ENCODE measurements around the gene RGS2. TPM values are rescaled to one million over a fixed set of nuclear protein-coding genes. Genes with fewer than 3 reads are reported as not detected.

RGS2 gene
- total RNA-seq, 1 donor from 2014 or later, result 11.9 TPM

DNA sequence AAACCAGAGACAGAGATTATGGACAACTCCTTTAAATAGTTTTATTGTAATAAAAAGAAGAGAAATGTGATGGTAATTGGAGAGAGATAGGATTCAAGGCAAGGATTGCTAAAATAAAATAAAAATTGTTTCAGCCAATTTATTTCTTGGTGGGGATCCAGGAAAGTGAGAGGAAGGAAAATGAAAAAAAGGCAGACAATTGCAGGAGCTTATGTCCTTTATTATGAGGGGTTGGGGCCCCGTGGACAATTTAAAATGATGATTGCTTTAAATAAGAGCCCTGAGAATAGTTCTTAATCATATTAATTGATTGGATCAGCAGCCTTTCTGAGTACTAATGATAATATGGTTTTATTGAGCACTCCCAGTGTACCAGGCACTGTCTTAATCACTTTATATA, 40.2 kb downstream of the RGS2 start:
- no peaks in the 10 kb centered on the region for H3K36me3 ChIP-seq
- intact Hi-C loops (cut with DNase I), result no loop called here
- no peak overlapping the region for H3K27ac ChIP-seq
- no peaks in the 10 kb centered on the region for H3K9me3 ChIP-seq
- DNase-seq (ENCODE audit: low spot score in 2 of 2), result no peak
- no peaks in the 10 kb centered on the region for H3K27me3 ChIP-seq
- TF ChIP-seq, protein P1, sequence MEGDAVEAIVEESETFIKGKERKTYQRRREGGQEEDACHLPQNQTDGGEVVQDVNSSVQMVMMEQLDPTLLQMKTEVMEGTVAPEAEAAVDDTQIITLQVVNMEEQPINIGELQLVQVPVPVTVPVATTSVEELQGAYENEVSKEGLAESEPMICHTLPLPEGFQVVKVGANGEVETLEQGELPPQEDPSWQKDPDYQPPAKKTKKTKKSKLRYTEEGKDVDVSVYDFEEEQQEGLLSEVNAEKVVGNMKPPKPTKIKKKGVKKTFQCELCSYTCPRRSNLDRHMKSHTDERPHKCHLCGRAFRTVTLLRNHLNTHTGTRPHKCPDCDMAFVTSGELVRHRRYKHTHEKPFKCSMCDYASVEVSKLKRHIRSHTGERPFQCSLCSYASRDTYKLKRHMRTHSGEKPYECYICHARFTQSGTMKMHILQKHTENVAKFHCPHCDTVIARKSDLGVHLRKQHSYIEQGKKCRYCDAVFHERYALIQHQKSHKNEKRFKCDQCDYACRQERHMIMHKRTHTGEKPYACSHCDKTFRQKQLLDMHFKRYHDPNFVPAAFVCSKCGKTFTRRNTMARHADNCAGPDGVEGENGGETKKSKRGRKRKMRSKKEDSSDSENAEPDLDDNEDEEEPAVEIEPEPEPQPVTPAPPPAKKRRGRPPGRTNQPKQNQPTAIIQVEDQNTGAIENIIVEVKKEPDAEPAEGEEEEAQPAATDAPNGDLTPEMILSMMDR (IDR thresholded peaks at IDR 0.05), result no peak
- H3K4me1 ChIP-seq, result peaks cover 0 to 3% of the 10 kb centered on the region in 2 donors
- no peak overlapping the region for H3K4me3 ChIP-seq

DNA sequence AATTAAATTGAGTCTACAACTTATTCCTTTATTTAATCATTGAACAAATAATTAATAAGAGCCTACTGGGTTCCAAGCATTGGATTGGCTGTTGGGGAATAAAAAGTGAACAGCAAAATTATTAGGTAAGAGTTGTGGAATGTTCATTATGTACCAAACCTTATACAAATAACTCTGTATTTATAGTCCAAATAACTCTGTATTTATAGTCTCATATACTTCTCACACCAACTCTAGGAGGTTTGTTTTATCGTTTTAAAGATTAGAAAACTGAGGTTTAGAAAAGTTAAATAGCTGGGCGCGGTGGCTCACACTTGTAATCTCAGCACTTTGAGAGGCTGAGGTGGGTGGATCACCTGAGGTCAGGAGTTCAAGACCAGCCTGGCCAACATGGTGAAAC, 40.6 kb downstream of the RGS2 start:
- TF ChIP-seq, protein P1 (IDR thresholded peaks at IDR 0.05), result no peak
- no peaks in the 10 kb centered on the region for H3K27me3 ChIP-seq
- intact Hi-C loops (cut with DNase I), result no loop called here
- no peak overlapping the region for H3K27ac ChIP-seq
- H3K4me1 ChIP-seq, result peaks cover 0 to 3% of the 10 kb centered on the region in 2 donors
- DNase-seq (ENCODE audit: low spot score in 2 of 2), result no peak
- H3K4me3 ChIP-seq, result no peak overlapping the region
- H3K36me3 ChIP-seq, result no peaks in the 10 kb centered on the region
- H3K9me3 ChIP-seq, result no peaks in the 10 kb centered on the region

DNA sequence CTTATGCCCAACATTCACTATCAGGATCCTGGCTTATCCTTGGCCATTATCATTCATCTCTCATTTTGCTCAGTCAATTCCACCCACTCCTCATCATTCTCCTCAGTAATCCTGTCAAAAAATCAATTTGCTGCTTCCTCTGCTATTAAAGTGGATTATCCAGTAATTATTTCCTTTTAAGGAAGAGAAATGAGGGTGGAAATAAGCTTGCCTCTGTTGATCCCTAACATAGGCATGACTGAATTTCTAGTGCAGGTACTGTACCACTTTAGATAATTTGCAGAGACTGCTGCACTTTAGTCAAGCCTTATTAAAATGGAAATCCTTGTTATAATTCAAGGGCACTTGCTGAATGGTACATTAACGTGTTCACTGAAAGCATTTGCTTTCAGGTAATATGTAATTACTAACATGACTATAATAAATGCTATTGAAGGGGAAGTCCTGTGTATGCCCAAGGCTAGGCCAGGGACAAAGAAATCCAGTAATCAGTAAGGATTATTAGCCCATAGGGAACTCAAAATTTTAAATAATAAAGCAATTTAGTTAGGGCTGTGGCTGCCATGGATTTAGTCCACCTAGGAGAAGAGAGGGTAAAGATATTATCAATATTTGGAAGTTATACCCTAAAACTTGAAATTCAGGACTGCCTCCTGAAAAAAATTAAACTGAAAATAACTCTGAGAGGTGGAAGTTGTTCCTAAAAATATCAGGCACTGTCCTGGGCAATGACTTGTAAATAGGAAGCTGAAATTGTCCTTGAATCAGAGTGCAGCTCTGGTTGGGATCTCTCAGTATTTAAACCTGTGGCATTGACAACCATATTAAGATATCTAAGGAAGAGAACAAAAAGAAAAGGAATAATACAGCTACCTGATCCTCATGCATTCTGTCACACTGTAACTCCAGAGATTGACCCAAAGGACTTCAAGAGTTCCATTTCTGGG, 43.4 kb downstream of the RGS2 start:
- intact Hi-C loops (cut with DNase I), result no loop called here
- peaks cover 0 to 3% of the 10 kb centered on the region in 2 donors for H3K4me1 ChIP-seq
- DNase-seq (ENCODE audit: low spot score in 2 of 2), result no peak
- TF ChIP-seq, protein P1 (IDR thresholded peaks at IDR 0.05), result no peak
- no peaks in the 10 kb centered on the region for H3K27me3 ChIP-seq
- H3K4me3 ChIP-seq, result no peak overlapping the region
- H3K9me3 ChIP-seq, result no peaks in the 10 kb centered on the region
- no peaks in the 10 kb centered on the region for H3K36me3 ChIP-seq
- H3K27ac ChIP-seq, result no peak overlapping the region

DNA sequence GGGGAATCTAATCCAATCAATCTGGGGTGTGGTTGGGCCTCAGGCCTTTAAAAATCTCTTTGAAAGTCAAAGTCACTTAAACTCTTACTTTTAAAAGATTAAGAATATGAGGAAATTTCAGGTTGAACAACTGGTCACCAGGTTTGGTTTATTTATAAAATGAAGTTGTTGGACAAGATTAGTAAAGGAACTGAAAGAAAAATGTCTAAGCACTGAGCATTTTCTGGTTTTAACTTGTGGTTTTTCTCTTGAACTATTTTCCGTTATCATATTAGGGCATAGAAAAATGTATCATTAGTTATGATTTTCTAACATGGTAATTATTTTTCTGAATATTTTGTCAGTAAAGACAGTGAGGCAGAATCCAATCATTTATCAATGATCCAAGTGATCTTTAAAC, 49.6 kb downstream of the RGS2 start:
- TF ChIP-seq, protein P1 (IDR thresholded peaks at IDR 0.05), result no peak
- Histone ChIP-seq H3K36me3 (no peaks in the 10 kb centered on the region), H3K27ac (no peak overlapping the region), H3K4me3 (no peak overlapping the region), H3K27me3 (no peaks in the 10 kb centered on the region), H3K4me1 (no peaks in the 10 kb centered on the region), H3K9me3 (no peaks in the 10 kb centered on the region)
- intact Hi-C loops (cut with DNase I), result no loop called here
- DNase-seq (ENCODE audit: low spot score in 2 of 2), result no peak

DNA sequence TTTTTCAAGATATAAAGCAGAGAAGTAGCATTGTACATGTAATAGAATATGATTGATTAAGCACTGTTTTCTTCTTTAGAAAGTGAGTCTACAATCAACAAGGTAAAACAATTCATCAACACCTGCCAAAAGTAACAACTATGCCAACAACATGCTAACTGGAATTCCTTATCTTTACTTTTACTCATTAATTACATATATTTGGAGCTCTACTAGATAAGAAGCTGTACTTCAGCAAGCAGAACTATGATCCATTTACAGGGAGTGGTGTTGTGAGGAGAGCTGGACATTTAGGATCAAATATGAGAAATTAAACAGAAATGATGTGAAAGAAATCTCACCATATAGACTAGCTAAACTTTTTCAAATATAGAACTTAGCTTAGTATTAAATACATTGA, 51.0 kb downstream of the RGS2 start:
- TF ChIP-seq, protein P1 (IDR thresholded peaks at IDR 0.05), result no peak
- Histone ChIP-seq H3K9me3 (no peaks in the 10 kb centered on the region), H3K4me3 (no peak overlapping the region), H3K4me1 (no peaks in the 10 kb centered on the region), H3K27ac (no peak overlapping the region), H3K27me3 (no peaks in the 10 kb centered on the region), H3K36me3 (no peaks in the 10 kb centered on the region)
- no peak for DNase-seq (ENCODE audit: low spot score in 2 of 2)
- intact Hi-C loops (cut with DNase I), result no loop called here
